Stimulated activated CD8-positive, alpha-beta memory T cell treated with anti-CD3 and anti-CD28 coated beads, Interleukin-12 subunit alpha, Interleukin-12 subunit beta, amount 100 ng/mL, for 4 hours (primary cell): ENCODE results near the gene RTN4RL2.

ENCODE experiments used
- DNase-seq: peaks from one replicate; pipeline ENCODE4 v3.0.0-alpha.2; 2020; ENCODE audit warnings: low read depth

The RTN4RL2 gene

DNA sequence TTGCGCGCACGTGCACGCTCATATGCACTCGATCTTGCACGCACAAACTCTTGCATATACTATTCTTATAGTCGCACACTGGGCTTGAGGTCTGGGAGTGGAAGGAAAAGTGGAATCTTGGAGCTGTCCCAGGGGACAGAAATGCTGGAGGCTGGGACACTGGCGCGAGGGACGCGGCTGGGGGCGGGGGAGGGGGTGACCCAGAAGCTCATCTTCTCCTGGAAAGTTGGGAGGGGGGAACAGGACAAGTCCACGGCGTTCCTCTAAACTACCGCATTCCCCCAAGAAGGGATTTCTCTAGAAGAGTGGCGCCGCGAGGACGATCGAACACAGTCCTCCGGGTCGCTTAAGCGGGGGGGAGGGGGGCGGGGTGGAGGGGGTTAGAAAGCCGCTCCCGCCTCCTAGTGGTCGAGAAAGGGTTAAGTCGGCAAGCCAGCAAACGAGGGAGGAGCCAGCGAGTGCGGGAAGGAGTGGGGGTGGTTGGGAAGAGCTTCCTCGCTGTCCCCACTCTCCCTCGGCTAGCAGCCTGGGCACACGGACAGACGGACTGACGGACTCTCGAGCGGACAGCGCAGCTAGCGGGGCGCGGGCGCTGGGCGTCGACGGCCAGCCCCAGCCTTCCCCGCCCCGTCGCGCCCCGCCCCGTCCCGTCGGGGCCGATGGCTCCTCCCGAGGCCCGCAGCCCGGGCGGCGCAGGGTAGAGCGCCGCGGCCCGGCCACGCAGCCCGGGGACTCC is at the start of gene RTN4RL2:
RTN4RL2 (plus strand) TSS at position 507 of the 736 bp plus-strand sequence. CDS start 338 bp downstream, outside the sequence.
- no peak for DNase-seq

DNA sequence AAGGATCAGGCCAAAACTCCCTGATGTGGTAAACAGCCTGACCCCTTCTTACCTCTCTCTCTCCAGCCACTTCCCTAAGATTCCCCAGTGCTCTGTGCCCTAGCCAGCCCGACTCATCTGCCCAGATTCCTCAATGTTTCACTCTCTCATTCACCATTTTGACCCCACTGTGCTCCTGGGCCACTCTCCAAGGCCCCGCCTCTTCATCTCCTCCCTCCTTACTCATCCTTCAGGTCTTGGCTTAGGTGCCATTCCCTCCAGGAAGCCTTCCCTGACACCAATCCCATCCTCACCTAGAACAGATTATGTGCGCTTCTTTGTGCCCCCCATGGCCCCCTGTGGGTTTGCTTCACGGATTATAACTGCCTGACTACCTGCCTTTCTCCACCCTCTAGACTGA is 46.6 kb upstream of the RTN4RL2 start:
- no peak for DNase-seq

DNA sequence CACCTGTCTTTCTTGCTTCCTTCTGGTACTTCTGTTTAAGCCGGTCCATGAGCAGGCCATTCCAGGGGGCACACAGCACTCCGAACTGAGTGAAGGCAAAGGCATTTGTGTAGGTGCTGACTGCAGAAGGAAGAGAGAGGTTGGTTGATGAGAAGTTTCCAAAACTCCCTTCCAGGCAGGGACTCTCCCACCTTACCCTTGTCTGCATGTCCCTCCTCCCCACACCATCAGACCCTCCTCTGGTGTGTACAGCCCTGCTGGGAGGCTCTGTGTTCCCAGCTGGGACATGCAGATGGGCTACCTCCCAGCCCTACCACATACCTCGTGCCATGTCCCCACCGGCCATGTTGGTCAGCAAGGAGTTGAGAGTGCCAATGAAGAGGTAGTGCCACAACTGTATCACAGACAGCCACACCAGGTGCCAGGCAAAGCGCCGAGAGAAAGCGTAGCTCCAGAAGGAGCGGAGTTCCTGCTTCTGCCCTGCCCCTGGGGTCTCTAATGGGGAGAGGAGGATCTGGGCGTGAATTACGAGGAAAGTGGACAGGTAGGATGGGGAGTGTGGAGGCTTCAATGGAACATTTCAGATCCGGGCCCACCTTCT is 45.6 kb upstream of the RTN4RL2 start:
- DNase-seq, result no peak

DNA sequence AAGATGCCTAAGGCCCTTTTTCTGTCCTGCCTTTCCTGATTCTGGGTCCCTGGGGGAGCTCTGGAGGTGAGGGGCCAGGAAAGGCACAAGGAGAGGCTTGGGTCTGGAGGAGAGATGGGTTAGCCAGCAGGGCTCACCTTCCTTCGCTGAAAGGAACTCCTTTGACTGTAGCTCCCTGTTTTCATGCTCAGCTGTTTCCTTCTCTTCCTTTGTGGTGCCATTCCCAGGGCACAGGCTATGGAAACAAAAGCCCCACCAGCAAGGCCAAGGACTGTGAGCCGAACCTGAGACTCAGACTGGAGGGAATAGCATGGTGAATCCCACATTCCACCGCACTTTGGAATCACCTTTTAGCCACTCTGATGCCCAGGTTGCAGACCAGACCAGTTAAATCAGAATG is 43.9 kb upstream of the RTN4RL2 start:
- no peak for DNase-seq

DNA sequence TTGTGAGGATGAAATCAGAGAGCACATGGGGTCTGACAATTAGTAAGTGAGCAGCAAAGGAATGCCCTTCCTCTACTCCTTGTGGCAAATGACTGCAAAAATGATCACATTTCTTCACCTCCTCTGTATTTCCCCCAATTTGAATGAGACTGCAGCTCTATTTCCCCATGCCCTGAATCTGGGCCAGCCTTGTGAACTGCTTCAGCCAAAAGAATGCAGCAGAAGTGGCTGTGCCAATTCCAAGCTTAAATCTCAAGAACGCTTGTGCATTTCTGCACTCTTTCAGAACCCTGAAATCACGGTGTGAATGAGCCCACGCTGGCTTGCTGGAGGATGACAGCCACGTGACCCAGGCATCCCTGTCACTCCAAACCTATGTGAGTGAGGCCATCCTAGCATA is 43.3 kb upstream of the RTN4RL2 start:
- no peak for DNase-seq

DNA sequence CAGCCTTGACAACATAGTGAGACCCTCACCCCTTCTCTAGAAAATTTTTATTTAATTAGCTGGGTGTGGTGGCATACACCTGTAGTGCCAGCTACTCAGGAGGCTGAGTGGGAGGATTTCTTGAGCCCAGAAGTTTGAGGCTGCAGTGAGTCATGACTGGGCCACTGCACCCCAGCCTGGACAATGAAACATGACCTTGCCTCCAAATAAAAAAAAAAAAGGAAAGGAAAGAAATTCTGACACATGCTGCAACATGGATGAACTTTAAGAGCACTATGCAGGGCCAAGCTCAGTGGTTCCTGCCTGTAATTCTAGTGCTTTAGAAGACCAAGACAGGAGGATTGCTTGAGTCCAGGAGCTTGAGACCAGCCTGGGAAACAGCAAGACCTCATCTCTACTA is 42.2 kb upstream of the RTN4RL2 start:
- no peak for DNase-seq

DNA sequence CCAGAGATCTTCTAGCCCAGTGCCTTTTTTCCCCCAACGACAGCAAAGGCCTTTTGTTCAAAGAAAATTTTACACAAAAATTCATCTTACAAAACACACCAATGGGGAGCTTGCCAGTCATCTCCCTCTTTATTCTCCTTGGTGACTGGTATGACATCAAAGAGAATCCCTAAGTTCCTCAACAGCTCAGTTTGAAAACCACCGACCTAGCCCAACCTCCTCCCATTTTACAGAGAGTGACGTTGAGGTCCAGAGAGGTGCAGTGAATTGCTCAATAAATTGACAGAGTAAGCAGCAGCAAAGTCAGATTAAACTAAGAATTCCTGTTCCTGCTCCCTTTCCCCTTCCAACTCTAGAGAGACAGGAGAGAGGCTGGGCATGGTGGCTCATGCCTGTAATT is 41.2 kb upstream of the RTN4RL2 start:
- DNase-seq, result no peak

DNA sequence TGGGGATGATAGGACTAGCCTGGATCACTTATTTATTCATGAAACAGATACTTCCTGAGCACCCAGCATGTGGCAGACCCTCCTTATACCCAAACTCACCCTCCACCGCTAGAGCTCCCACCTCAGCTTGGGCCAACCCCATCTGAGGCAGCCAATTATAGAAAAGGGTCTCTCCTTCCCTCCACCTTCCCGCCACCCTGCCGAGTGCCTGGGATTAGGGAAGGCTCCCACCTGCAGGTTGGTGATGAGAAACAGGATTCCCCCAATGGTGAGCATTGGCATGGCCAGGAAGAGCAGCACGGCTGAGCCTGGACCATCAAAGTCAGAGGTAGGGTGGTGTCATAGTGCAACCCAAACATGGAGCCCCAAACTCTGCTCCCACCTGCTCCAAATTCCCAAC is 39.3 kb upstream of the RTN4RL2 start:
- no peak for DNase-seq

DNA sequence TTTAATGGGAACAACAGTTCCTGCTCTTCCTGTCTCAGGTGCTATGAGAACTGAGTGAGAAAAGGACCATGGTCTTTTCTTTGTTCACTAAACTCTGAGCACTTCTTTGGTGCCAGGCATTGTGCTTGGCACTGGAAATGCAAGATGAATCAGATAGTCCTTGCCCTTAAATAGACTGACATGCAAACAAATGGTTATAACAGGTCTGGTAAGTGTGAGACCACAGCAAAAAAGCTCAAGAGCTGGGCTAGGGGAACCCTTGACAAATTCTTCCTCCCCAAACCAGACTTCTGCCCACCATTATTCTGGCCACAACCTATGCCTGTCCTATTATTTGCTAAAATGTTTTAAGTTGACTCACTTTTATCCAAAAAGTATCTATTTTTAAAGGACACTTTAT is 38.5 kb upstream of the RTN4RL2 start:
- DNase-seq, result no peak

DNA sequence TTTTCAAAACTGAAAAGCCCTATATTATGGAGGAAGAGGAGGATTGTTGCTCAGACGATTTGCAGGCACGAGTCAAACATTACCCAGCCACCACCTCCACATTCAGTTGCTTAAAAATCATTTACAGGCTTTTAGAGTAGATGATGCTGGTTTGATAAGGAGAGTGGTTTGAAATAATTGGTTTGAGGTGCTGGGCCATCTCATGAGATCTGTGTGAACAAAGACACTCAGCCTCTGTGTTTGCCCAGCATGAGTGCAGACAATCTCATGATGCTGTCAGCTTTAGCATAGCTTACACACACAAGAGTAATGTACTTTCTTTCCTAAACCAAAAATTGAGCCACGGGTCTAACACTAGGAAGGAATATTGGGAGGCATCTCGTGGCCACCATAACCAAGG is 37.7 kb upstream of the RTN4RL2 start:
- DNase-seq, result no peak

DNA sequence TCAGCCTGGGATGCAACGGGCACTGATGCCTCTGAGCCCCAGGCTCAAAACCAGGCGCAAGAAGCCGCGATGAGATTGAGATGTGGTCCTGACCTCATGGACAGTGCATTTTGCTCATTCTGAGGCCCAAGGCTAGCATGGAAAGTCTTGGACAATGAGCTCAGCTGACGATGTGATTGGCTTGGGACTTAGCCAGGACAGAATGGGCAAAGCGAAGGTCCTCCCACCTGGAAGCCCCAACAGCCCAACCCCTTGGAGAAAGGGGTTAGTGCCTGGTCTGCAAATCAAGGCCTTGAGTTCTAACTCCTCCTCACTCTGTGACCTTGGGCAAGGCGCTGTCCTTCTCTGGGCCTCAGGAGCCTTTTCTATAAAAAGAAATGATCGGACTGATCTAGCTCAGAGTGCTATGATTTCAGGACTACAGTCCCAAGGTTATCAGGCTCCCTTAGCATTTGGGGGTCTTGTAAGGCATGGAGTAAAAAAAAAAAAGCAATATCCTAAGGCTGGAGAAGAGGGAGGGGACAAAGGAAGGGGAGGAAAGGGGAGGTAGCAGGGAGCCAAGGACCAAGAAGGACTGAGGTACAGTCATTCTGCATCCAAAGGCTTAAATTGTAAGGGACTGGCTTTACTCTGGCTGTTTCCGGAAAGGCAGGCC is 36.1 kb upstream of the RTN4RL2 start:
- DNase-seq, result no peak

DNA sequence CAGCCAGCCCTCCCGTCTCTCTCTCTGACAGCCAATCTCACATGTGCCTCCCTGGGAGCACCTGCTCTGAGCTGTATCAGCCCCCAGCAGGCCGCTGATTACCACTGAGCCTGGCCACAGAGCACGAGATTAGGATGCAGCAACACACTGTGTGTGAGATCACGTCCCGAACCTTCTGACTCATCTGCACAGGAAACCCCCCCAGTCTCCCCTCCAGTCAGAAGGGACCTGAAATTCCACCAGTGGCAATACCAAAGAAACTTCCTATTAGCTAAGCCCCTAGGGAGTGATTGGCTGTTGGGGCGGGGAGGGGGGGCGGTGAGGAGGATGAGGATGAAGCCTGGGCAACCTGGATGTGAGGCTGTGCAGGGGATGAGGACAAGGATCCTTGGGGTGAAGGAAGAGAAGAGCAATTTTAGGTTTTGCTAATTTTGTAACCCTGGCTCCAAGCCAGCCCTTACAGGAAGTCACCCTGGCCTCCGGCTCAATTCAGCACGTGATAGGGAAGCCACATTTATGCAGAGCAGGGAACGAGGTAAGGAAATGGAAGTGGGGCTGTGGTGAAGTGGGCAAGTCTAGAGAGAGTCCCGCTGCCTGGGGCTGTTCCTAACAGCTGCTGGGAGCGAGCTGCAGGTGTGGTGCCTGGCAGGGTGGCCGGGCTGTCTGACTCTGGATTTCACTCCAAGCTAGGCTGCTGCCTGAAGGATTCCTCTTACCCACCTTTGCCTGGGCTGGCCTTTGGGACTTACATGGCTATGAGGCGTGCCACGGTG is 35.4 kb upstream of the RTN4RL2 start:
- peak; percentile 76 for DNase-seq

DNA sequence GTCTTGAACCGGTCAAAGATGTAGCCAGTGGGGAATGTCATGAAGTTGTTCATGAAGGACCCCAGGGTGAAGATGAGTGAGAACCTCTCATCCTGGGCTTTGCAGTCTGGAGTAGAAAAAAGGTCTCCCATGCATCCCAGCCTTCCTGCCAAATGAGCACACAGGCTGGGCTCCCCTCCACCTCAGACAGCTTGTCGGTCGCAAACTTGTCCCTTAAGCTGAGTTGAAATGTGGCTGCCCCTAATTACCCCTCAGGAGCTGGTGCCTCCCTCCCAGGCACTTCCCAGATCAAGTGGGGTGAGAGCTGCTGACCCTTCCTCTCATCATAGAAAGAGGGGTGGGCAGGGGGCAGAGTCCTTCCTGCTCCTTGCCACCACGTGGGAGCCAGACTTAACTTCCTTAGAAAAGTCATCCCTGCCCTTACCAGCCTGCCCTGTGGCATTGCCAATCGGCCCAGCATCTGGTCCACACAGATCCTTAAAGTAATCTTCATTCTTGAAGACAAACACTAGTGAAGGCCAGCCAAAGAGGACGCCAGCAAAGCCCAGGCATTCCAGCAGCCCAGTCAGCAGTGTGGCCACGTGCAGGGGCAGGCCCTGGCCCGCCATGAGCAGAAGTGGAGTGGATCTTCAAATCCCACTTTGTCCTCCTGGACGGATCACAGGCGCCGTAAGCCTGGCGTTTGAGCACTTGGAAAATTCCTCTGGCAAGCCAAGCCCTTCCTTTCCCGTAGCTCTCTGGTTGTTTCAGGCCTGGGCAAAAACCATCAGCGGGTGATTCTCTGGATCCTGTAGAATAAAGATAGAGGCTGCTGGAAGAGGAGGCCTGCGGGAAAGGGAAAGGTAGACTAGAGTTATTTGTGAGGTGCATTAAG is 34.5 kb upstream of the RTN4RL2 start:
- no peak for DNase-seq

DNA sequence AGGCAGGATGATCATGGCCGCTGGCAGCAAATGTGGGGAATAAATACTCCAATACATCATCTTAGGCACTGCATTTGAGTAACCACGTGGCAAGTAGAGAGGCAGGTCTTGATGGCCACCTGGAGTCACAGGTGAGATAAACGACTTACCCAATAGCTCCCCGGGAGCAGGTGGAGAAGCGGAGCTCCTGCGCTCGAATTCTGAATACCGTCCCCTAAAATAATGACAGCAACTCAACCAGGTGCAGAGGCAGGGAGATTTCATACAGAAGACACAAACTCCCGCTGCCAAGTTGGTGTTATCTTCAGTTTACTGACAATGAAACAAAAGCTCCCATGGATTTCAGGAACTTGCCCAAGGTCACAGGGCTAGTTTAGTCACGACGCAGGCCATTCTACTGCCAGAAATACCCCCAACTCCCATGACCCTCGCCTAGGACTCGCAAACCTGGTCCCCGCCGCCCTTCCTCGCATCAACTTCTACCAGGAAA is 33.8 kb upstream of the RTN4RL2 start:
- no peak for DNase-seq

DNA sequence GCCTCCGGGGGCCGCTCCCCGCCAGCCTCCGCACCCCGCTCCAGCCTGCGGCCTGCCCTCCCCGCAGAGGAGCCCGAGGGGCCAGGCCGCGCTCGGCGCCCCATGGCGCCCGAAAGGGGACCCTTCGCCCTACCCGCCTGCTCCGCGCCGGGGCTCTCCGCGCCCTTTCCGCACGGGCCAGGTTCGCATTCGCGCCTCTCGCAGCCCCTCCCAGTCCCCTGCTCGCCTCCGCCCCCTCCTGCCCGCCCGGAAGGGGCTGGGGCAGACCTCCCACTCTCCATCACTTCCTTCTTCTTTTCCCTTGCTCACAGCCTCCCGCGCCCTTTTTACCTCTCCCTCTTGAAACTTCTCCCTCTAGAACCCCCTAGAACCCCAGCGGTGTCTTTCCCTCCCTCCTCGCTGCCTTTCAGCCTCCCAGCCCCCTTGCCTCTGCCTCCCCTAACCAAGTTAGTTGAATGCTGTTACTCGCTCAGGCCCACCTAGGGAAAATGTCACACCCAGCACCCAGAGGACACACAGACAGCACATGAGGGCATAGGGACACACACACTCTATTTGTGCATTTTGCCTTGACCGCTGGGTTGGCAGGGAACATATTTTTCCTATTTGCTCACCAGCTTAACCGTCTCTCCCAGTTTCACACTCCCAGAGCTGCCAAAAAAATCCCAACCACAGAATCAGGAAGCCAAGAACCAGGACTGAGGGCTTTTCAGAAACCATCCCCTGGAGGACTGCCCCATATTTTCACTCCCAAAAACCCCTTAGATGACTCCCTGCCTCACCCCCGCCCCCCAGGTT is 33.2 kb upstream of the RTN4RL2 start, which contains the start of gene SLC43A3:
SLC43A3 (minus strand) TSS at position 193 of the 798 bp plus-strand sequence. CDS start 949 bp downstream, outside the sequence.
- peak; percentile 66 for DNase-seq

DNA sequence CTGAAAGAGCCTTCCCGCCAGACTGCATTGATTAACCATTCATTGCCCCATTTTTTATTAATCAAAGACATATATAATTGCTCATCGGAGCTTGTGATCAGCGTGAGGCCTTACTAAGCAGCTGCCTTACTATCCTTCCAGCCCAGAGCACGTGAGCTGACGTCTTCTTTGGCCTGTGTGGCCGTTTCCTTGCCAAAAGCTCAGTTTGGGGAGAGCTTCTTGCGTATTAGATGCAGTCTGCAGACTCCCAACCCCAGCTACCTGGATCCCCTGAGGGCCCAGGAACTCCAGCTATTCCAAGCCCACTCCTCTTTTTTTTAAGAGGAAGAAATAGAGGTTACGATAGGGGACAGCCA is 32.6 kb upstream of the RTN4RL2 start:
- no peak for DNase-seq

DNA sequence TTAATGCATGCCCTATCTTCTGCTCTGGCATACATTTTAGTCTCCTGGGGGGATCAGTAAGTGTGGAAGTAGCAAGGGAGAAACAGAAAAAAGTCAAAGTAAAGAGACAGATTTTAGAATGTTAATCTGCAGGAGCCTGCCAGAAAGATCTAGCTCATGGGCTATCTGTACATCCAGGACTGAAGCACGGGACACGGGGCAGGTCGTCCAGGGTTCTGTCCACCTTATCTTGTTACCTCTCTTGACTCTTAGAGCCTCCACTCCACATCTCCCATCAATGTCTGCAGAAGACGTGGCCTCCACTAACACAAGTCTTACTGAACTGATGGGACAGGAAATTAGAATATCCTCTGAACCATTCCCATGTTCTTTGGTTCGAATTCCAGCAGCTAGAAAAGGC is 31.7 kb upstream of the RTN4RL2 start:
- DNase-seq, result no peak

DNA sequence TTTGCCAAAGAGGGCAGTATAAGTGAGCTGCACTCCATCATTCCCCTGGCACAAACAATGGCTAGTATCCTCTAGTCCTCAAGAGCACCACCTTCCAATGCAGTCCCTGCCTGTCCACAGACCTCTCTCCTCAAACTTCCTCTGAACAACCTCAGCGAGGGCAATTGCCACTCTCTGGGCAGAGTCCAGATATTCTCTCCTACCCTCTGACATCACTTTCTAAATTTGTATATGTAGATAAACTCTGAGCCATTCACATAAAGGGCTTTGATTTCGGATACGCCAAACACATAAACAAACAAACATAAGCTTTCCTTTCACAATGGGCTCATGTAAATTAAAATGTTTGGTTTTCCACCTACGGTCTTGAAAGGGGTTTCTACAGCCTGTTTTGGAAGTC is 30.4 kb upstream of the RTN4RL2 start:
- no peak for DNase-seq

DNA sequence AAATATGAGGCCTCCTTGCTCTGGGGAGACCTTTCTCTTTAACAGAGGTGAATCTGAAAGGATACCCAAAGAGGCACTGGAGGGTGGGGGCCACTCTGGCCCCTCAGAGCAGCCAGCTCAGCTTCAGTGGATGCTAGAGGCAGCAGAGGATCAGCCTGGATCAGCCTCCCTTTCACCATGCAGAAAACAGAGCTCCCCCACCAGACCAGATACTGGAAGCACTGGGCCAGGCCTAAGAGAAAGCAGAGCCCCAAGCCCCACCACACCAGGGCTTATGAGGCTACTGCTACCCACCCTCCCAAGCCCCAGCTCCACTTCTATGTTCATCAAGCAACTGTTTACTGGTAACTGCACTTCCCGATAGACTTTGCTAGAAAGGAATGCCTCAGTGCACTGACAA is 29.4 kb upstream of the RTN4RL2 start:
- DNase-seq, result no peak

DNA sequence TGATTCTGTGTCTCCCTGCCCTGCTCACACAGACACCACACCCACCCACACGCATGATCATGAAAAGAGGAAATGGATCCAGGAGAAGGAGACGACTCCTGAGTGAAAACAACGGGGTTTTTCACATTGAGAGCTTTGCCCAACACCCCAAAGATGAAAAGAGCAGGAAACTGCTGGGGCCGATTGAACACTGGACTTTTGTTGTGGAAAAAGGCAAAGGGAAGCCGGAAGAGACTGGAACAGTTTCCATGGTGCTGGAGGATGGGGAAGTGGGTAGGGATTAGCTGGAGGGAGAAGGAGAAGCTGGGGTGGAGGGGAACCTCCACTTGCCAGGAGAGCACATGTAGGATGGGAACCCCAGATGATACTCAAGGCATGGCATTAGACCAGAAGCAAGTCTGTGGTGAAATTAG is 28.2 kb upstream of the RTN4RL2 start:
- DNase-seq, result no peak

DNA sequence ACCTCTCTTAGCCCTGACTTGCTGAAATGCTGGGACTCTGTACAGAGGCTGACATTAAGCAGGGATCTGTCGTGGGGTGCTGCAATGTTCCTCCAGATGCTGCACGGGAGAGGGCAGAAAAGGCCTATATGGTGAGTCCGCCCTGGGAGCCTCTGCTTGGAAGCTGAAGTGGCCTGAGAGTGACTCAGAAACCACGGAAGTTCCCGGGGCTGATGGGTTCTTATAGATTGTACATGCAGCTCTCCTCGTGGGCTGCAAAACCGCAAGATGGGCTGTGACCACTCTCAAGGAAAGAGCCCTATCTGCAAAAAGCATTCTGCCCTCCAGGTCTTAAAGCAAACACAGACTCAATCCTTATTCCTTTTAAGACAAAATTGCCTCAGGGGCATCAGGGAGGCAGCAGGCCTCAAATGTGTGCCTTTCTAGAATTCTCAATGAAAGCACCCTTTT is 27.6 kb upstream of the RTN4RL2 start:
- no peak for DNase-seq
